Adrenal gland (tissue), 12 donors: ENCODE results near the gene PIGS. TPM values are rescaled to one million over a fixed set of nuclear protein-coding genes. Genes with fewer than 3 reads are reported as not detected.
A peak's percentile ranks its signal among the peaks of the same experiment; 100 is the strongest.

Source experiments
- DNase-seq, 7 donors: peaks; one replicate each; pipeline ENCODE4 v3.0.0-alpha.2; 2019 to 2020
- H3K27ac ChIP-seq, 5 donors: fragments of 200-600 bp; sonication (generic) in 4 of 5; 1 replicate in 3 of 5; 2 replicates in 2 of 5; pipeline versions ENCODE4 v1.5.1 to v1.8.0; 2016 to 2020; ENCODE audit warnings: mild to moderate bottlenecking in 1 of 5
- H3K27me3 ChIP-seq: fragments of 200-600 bp; 2 replicates; pipeline ENCODE4 v1.8.0; 2021
- H3K36me3 ChIP-seq, 2 donors: fragments of 200-600 bp; replicated peaks in 1 of 2; 1 replicate in 1 of 2; 2 replicates in 1 of 2; pipeline versions ENCODE4 v1.5.1 to v1.8.0; 2018 to 2022
- H3K4me1 ChIP-seq, 2 donors: fragments of 200-600 bp; replicated peaks in 1 of 2; 1 replicate in 1 of 2; 2 replicates in 1 of 2; pipeline versions ENCODE4 v1.5.1 to v1.8.0; 2018 to 2021
- H3K4me3 ChIP-seq, 4 donors: fragments of 200-600 bp; sonication (generic) in 3 of 4; one replicate each; pipeline ENCODE4 v1.5.1; 2016 to 2018
- H3K9me3 ChIP-seq, 3 donors: fragments of 200-600 bp; sonication (generic) in 1 of 3; replicated peaks in 1 of 3; 1 replicate in 2 of 3; 2 replicates in 1 of 3; pipeline versions ENCODE4 v1.5.1 to v1.8.0; 2016 to 2021
- CTCF ChIP-seq, 6 experiments: fragments of 450-650 bp in 4 of 6; fragments of 200-600 bp in 2 of 6; sonication (generic) in 1 of 6; IDR thresholded peaks; 1 replicate in 5 of 6; 2 replicates in 1 of 6; pipeline versions ENCODE4 v1.5.1 to v1.8.0; 2016 to 2021; ENCODE audit warnings: antibody characterized with exemption in 6 of 6, mild to moderate bottlenecking in 2 of 6, moderate library complexity in 1 of 6
- POLR2A ChIP-seq, 2 donors: fragments of 450-650 bp; IDR thresholded peaks; one replicate each; pipeline ENCODE4 v1.6.1; 2017; ENCODE audit warnings: antibody characterized with exemption in 2 of 2, mild to moderate bottlenecking in 2 of 2, moderate library complexity in 1 of 2
- WGBS, 4 donors: extraction: QIAGEN DNeasy Blood & Tissue Kit in 2 of 4; methylation state at CpG; one replicate each; pipeline versions ENCODE4 v1.1.5 to v1.1.7; 2013 to 2017; 5-methylcytosine and 5-hydroxymethylcytosine counted together
- intact Hi-C, 2 donors: fragments of 100-400 bp; cut with DNase I; formaldehyde crosslinking; loops; one replicate each; pipeline versions ENCODE4 v1.14.1 to v1.15.0; 2022 to 2023
- polyA plus RNA-seq, 3 donors: library from polyadenylated mRNA; stranded (reverse); fragments of 200-250 nt in 2 of 3; fragments of 350-450 nt in 1 of 3; fragmentation: Illumina TruSeq in 1 of 3; extraction: RNeasy Lipid Tissue Mini Kit (QIAGEN cat#74804) in 1 of 3; gene quantifications; one replicate each; pipeline ENCODE4 v1.2.3, GENCODE V29; 2013 to 2014
- total RNA-seq, 9 donors: library from RNA; depleted of rRNA in 4 of 9; stranded (reverse); fragments of >200 nt in 4 of 9; fragments of 120-200 nt in 1 of 9; fragmentation: NEBNext Ultra II Directional in 1 of 9; extraction: Animal tissue kit (Norgen Biotek cat#: 25700) in 1 of 9; gene quantifications; one replicate each; pipeline versions ENCODE4 v1.1.0 to v1.2.4, GENCODE V29; 2013 to 2023
- donor health status: healthy with polysubstance abuse.
- donor health status: Bipolar disorder and iron deficiency.
- donor health status: DM: yes; HTN: yes; CAD: no.
- donor health status: DM: no; HTN: no; CAD: no.
- donor health status: DM: no; HTN: no; CAD: no.
- donor health status: DM: yes; HTN: yes; CAD: no.

Gene PIGS
- total and polyA plus RNA-seq, 12 donors = 9.2 to 73.0 (median 55.6) TPM

GRCh38 chr17:28552176-28552999 lies 18.9 kb downstream of the PIGS start, which contains the start of gene UNC119:
Gene UNC119 (minus strand): TSS chr17:28552624. CDS start chr17:28552557, 67 bp downstream.
- no peak for TF ChIP-seq CTCF (IDR thresholded peaks at IDR 0.05)
- TF ChIP-seq POLR2A (IDR thresholded peaks at IDR 0.05) = peak; percentile 55 to 64

DNA sequence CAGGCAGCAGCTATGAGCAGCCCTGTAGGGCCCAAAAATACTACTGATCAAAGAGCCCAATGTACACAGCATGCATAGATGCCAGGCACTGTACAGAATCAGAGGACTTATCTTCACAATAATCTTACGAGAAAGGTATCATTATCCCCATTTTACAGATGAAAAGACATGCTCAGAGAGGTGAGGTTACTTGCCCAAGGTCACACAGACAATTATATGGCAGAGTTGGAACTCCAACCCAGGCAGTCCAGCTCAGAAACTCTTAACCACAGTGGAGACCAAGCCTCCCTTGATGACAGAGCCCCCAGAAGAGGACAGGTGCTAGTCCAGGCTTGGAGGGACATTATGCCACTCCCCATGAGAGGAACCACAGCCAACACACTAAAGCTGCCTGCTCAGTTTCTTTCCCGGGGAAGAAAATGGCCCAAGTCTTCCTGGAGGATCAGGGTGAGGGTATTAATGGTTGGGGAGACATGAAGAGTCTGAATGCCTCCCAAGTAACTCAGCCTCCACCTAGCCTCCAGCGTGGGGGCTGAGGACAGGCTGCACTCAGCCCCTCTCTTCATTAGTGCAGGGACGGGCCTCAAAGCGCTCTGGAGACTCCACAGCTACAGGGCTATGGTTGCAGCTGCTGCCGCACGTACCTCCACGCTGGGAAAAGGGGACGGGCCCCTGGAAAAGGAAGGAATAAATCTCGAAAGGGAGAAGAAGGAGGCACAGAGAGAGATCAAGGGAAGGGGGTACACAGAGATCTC lies 19.7 kb downstream of the PIGS start:
- H3K4me1 ChIP-seq = peaks cover 7 to 22% of the 10 kb centered on the region in 2 donors
- H3K27me3 ChIP-seq = no peaks in the 10 kb centered on the region
- H3K27ac ChIP-seq = peak overlapping the region in 2 of 5 donors; percentile 69 to 72
- peak overlapping the region in 2 of 4 donors; percentile 79 to 93 for H3K4me3 ChIP-seq
- no peaks in the 10 kb centered on the region for H3K9me3 ChIP-seq
- H3K36me3 ChIP-seq = peaks cover 0 to 39% of the 10 kb centered on the region in 2 donors
- intact Hi-C loops = no loop called here
- no peak for DNase-seq
- 13 to 19% (median 16%) methylated on average over 8 to 10 of the region's 10 CpGs for WGBS, 4 donors
- TF ChIP-seq POLR2A (IDR thresholded peaks at IDR 0.05) = no peak
- TF ChIP-seq CTCF (IDR thresholded peaks at IDR 0.05) = no peak

More at GRCh38 chr17:28552176-28552999, 18.9 kb downstream of the PIGS start, which contains the start of gene UNC119:
- intact Hi-C loops = no loop called here
- peak within 1 kb of the TSS in 3 of 5 donors; percentile 62 to 72 (median 69) for H3K27ac ChIP-seq
- H3K4me3 ChIP-seq = peak within 1 kb of the TSS in 3 of 4 donors; percentile 65 to 93 (median 79)
- no peaks in the 10 kb centered on the region for H3K9me3 ChIP-seq
- peaks cover 0 to 40% of the 10 kb centered on the region in 2 donors for H3K36me3 ChIP-seq
- H3K4me1 ChIP-seq = peaks cover 7 to 22% of the 10 kb centered on the region in 2 donors
- peak; percentile 67 to 83 (median 80) for DNase-seq
- WGBS, 4 donors = 2% methylated on average over 17 to 67 of the region's 67 CpGs
- no peaks in the 10 kb centered on the region for H3K27me3 ChIP-seq

GRCh38 chr17:28550858-28551257 lies 20.5 kb downstream of the PIGS start:
- intact Hi-C loops = no loop called here
- H3K9me3 ChIP-seq = no peaks in the 10 kb centered on the region
- no peak overlapping the region for H3K4me3 ChIP-seq
- no peak overlapping the region for H3K27ac ChIP-seq
- peaks cover 7 to 22% of the 10 kb centered on the region in 2 donors for H3K4me1 ChIP-seq
- TF ChIP-seq POLR2A (IDR thresholded peaks at IDR 0.05) = no peak
- no peak for TF ChIP-seq CTCF (IDR thresholded peaks at IDR 0.05)
- H3K27me3 ChIP-seq = no peaks in the 10 kb centered on the region
- peaks cover 0 to 35% of the 10 kb centered on the region in 2 donors for H3K36me3 ChIP-seq
- 85 to 100% (median 94%) methylated on average over 1 of the region's 1 CpG for WGBS, 4 donors
- no peak for DNase-seq
